NCI-H69 (cell line): ENCODE results near the gene GYPE.
"Not testable (repeated sequence)": the region's sequence is repeated elsewhere in the genome, so short reads cannot be mapped to it uniquely, and the experiment has no call there.

Source experiments
- DNase-seq: peaks from one replicate; lab custom pipeline; 2025; lab: John Stamatoyannopoulos, UW

The GYPE gene

GRCh38 chr4:143905440-143905839 is at the start of gene GYPE:
Gene GYPE (minus strand): TSS chr4:143905559. CDS start chr4:143905507, 52 bp downstream.
- DNase-seq, result not testable (repeated sequence)

- DNase-seq, result not testable (repeated sequence)
Observed at GRCh38 chr4:143951458-143951972, 46.2 kb upstream of the GYPE start.

- not testable (repeated sequence) for DNase-seq
Observed at GRCh38 chr4:143950967-143951366, 45.6 kb upstream of the GYPE start.

- not testable (repeated sequence) for DNase-seq
Observed at GRCh38 chr4:143950185-143950584, 44.8 kb upstream of the GYPE start.

- not testable (repeated sequence) for DNase-seq
Observed at GRCh38 chr4:143947493-143947892, 42.1 kb upstream of the GYPE start.

- DNase-seq, result not testable (repeated sequence)
Observed at GRCh38 chr4:143940708-143941107, 35.3 kb upstream of the GYPE start.

- DNase-seq, result no peak
Observed at GRCh38 chr4:143939528-143939927, 34.2 kb upstream of the GYPE start.

GRCh38 chr4:143938890-143939289 is 33.5 kb upstream of the GYPE start:
- DNase-seq, result not testable (repeated sequence)

GRCh38 chr4:143921181-143921580 is 15.8 kb upstream of the GYPE start:
- DNase-seq, result no peak

- not testable (repeated sequence) for DNase-seq
Observed at GRCh38 chr4:143916485-143916884, 11.1 kb upstream of the GYPE start.

- DNase-seq, result not testable (repeated sequence)
Observed at GRCh38 chr4:143912478-143912877, 7.1 kb upstream of the GYPE start.

- DNase-seq, result not testable (repeated sequence)
Observed at GRCh38 chr4:143911528-143912417, 6.4 kb upstream of the GYPE start.

- not testable (repeated sequence) for DNase-seq
Observed at GRCh38 chr4:143910906-143911305, 5.5 kb upstream of the GYPE start.

- peak; percentile 4 for DNase-seq
Observed at GRCh38 chr4:143907811-143908210, 2.5 kb upstream of the GYPE start.

GRCh38 chr4:143904431-143904830 is 928 bp downstream of the GYPE start:
- not testable (repeated sequence) for DNase-seq

- DNase-seq, result not testable (repeated sequence)
Observed at GRCh38 chr4:143890323-143890722, 15.0 kb downstream of the GYPE start.

GRCh38 chr4:143888189-143888588 is 17.2 kb downstream of the GYPE start:
- not testable (repeated sequence) for DNase-seq

GRCh38 chr4:143884965-143885364 is 20.4 kb downstream of the GYPE start:
- DNase-seq, result not testable (repeated sequence)

- no peak for DNase-seq
Observed at GRCh38 chr4:143883529-143883928, 21.8 kb downstream of the GYPE start.

- no peak for DNase-seq
Observed at GRCh38 chr4:143882892-143883291, 22.5 kb downstream of the GYPE start.

- not testable (repeated sequence) for DNase-seq
Observed at GRCh38 chr4:143879561-143879960, 25.8 kb downstream of the GYPE start.

- not testable (repeated sequence) for DNase-seq
Observed at GRCh38 chr4:143875357-143875756, 30.0 kb downstream of the GYPE start.
